Lung (tissue), 12 donors: ENCODE data around the gene ZNF148. TPM values are rescaled to one million over a fixed set of nuclear protein-coding genes. Genes with fewer than 3 reads are reported as not detected.

Experiments
- ATAC-seq: fragments of 200-7000 bp; cut with Tn5 transposase; one replicate; pipeline ENCODE4 v1.9.1; 2020; ENCODE audit warnings: moderate number of reproducible peaks; ENCODE audit not compliant: insufficient read depth, low FRiP score
- DNase-seq, 3 donors: peaks; one replicate each; pipeline ENCODE4 v3.0.0-alpha.2; 2013 to 2017
- H3K27ac ChIP-seq, 2 donors: one replicate each; pipeline ENCODE4 v1.5.1; 2013; ENCODE audit warnings: mild to moderate bottlenecking in 2 of 2, moderate library complexity in 2 of 2, control low read depth in 1 of 2, inconsistent platforms in 1 of 2, low read depth in 1 of 2, low read length in 1 of 2
- H3K27me3 ChIP-seq, 3 donors: one replicate each; pipeline ENCODE4 v1.5.1; 2013; ENCODE audit warnings: low read length in 2 of 3; ENCODE audit not compliant: control insufficient read depth in 3 of 3, insufficient read depth in 3 of 3
- H3K36me3 ChIP-seq, 4 donors: one replicate each; pipeline ENCODE4 v1.5.1; 2013; ENCODE audit warnings: low read length in 4 of 4, mild to moderate bottlenecking in 1 of 4, moderate library complexity in 1 of 4; ENCODE audit not compliant: control insufficient read depth in 4 of 4, insufficient read depth in 4 of 4
- H3K4me1 ChIP-seq, 5 donors: one replicate each; pipeline ENCODE4 v1.5.1; 2013; ENCODE audit warnings: low read length in 5 of 5, mild to moderate bottlenecking in 2 of 5, moderate library complexity in 1 of 5; ENCODE audit not compliant: control insufficient read depth in 5 of 5, insufficient read depth in 5 of 5
- H3K4me3 ChIP-seq: one replicate; pipeline ENCODE4 v1.5.1; 2013; ENCODE audit warnings: mild to moderate bottlenecking, control low read depth, moderate library complexity
- H3K9ac ChIP-seq, 2 donors: one replicate each; pipeline ENCODE4 v1.5.1; 2013; ENCODE audit warnings: low read length in 2 of 2, control low read depth in 1 of 2; ENCODE audit not compliant: insufficient read depth in 1 of 2
- H3K9me3 ChIP-seq, 4 donors: one replicate each; pipeline ENCODE4 v1.5.1; 2013; ENCODE audit warnings: low read length in 3 of 4, mild to moderate bottlenecking in 1 of 4, moderate library complexity in 1 of 4; ENCODE audit not compliant: control insufficient read depth in 4 of 4, insufficient read depth in 3 of 4
- CTCF ChIP-seq: IDR thresholded peaks from 2 replicates; pipeline ENCODE4 v1.5.1; 2012; ENCODE audit warnings: mild to moderate bottlenecking; ENCODE audit errors: control extremely low read depth, extremely low read depth
- WGBS, 2 donors: extraction: QIAGEN DNeasy Blood & Tissue Kit; methylation state at CpG; one replicate each; pipeline ENCODE4 v1.1.7; 2013; 5-methylcytosine and 5-hydroxymethylcytosine counted together
- polyA plus RNA-seq, 2 donors: library from polyadenylated mRNA; stranded (reverse); fragments of 200-250 nt; gene quantifications; one replicate each; pipeline ENCODE4 v1.2.1, GENCODE V29; 2013
- total RNA-seq, 2 donors: library from RNA; depleted of rRNA in 1 of 2; stranded (reverse); fragments of >200 nt in 1 of 2; gene quantifications; one replicate each; pipeline ENCODE4 v1.2.1, GENCODE V29; 2014 to 2021
- donor health status: control.
- donor health status: control.
- donor health status: Bipolar disorder and iron deficiency.
- donor health status: healthy.
- donor health status: DM: yes; HTN: yes; CAD: no.

ZNF148 gene
- total and polyA plus RNA-seq, 4 donors, result 3.5 to 46.2 (median 20.4) TPM

- Histone ChIP-seq H3K4me1 (peaks cover 0 to 7% (median 4%) of the 10 kb centered on the region in 5 donors), H3K27me3 (no peaks in the 10 kb centered on the region), H3K9ac (no peak overlapping the region), H3K4me3 (no peak overlapping the region), H3K9me3 (peaks cover 0 to 5% (median 0%) of the 10 kb centered on the region in 4 donors), H3K27ac (no peak overlapping the region), H3K36me3 (peaks cover 0 to 8% (median 3%) of the 10 kb centered on the region in 4 donors)
- no peak for DNase-seq
- TF ChIP-seq CTCF, result no peak
- ATAC-seq, result no peak
Measured at GRCh38 chr3:125331243-125331642, 43.9 kb downstream of the ZNF148 start.

- Histone ChIP-seq H3K4me3 (no peak overlapping the region), H3K36me3 (peaks cover 0 to 20% (median 10%) of the 10 kb centered on the region in 4 donors), H3K9ac (no peak overlapping the region), H3K4me1 (peaks cover 0 to 8% (median 2%) of the 10 kb centered on the region in 5 donors), H3K27ac (no peak overlapping the region), H3K9me3 (no peaks in the 10 kb centered on the region), H3K27me3 (no peaks in the 10 kb centered on the region)
- no peak for ATAC-seq
- TF ChIP-seq CTCF, result no peak
- DNase-seq, result no peak
- 73 to 75% methylated on average over 4 of the region's 4 CpGs for WGBS, 2 donors
Measured at GRCh38 chr3:125326957-125327356, 48.2 kb downstream of the ZNF148 start.

- DNase-seq (no peak), ATAC-seq (no peak)
- Histone ChIP-seq H3K4me3 (no peak overlapping the region), H3K36me3 (peaks cover 0 to 20% (median 10%) of the 10 kb centered on the region in 4 donors), H3K27me3 (no peaks in the 10 kb centered on the region), H3K27ac (no peak overlapping the region), H3K4me1 (peaks cover 0 to 8% (median 0%) of the 10 kb centered on the region in 5 donors), H3K9ac (no peak overlapping the region), H3K9me3 (no peaks in the 10 kb centered on the region)
- no peak for TF ChIP-seq CTCF
Measured at GRCh38 chr3:125325746-125326145, 49.4 kb downstream of the ZNF148 start.

- no peak for ATAC-seq
- no peak for TF ChIP-seq CTCF
- Histone ChIP-seq H3K27ac (no peak overlapping the region), H3K4me3 (no peak overlapping the region), H3K9me3 (no peaks in the 10 kb centered on the region), H3K27me3 (no peaks in the 10 kb centered on the region), H3K4me1 (peaks cover 0 to 8% (median 0%) of the 10 kb centered on the region in 5 donors), H3K36me3 (peaks cover 0 to 20% (median 7%) of the 10 kb centered on the region in 4 donors), H3K9ac (no peak overlapping the region)
- DNase-seq, result peak in 1 of 3 donors; percentile 5
- 46 to 76% methylated on average over 1 of the region's 1 CpG for WGBS, 2 donors
Measured at GRCh38 chr3:125324341-125324740, 50.8 kb downstream of the ZNF148 start.
